GM10248 (cell line): ENCODE measurements around the gene POTEJ.
"Not testable (repeated sequence)": the region's sequence is repeated elsewhere in the genome, so short reads cannot be mapped to it uniquely, and the experiment has no call there.

ENCODE experiments used
- CTCF ChIA-PET: fragments of 300-600 bp; sonication (Branson Sonifier 250); formaldehyde crosslinking; extraction: SDS; loops from one replicate; lab custom pipeline; 2021; ENCODE audit warnings: antibody characterized with exemption; lab: Yijun Ruan, JAX
- POLR2A ChIA-PET: fragments of 350-650 bp; sonication (Branson Sonifier 250); formaldehyde crosslinking; extraction: SDS; loops from one replicate; lab custom pipeline; 2020; ENCODE audit warnings: antibody characterized with exemption; lab: Yijun Ruan, JAX
- DNase-seq: peaks from one replicate; pipeline ENCODE4 v3.0.0; 2012; ENCODE audit errors: extremely low spot score

POTEJ gene

GRCh38 chr2:130611140-130611539 lies at the start of gene POTEJ:
Gene POTEJ (plus strand): TSS chr2:130611440. CDS start chr2:130611533, 93 bp downstream.
- CTCF ChIA-PET, POLR2A ChIA-PET, DNase-seq: not testable (repeated sequence)

DNA sequence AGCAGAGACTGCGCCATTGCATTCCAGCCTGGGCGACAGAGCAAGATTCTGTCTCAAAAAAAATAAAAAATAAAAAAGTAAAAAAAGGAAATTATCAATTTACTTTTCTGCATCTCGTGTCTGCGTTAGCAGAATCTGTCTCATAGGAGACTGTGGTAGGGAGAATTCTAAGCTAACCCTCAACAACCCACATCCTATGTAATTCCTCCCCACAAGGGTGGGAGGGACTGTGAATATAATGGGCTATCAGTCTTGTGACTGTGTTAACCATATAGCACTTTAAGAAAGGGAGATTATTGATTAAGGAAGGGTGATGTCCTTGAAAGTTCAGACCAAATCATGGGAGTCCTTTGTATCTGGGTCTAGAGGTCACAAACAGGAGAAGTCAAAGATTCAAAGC lies 45.1 kb upstream of the POTEJ start:
- CTCF ChIA-PET, POLR2A ChIA-PET, DNase-seq: not testable (repeated sequence)

DNA sequence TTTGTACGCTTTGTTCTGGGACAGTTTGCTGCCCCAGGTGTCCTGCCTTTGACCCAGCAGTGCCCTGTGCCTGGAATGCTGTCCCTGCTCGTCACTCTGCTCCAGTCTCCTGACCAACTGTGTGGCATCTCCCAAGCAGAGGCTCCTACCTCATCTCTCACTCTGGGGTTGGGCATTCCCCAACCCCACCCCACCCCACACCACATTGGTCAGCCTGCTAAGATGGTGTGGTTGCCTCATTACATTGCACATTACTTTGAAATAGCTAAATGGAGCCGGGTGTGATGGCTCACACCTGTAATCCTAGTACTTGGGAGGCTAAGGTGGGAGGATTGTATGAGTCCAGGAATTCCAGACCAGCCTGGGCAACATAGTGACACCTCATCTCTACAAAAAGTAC lies 39.3 kb upstream of the POTEJ start:
- DNase-seq, CTCF ChIA-PET, POLR2A ChIA-PET: not testable (repeated sequence)

DNA sequence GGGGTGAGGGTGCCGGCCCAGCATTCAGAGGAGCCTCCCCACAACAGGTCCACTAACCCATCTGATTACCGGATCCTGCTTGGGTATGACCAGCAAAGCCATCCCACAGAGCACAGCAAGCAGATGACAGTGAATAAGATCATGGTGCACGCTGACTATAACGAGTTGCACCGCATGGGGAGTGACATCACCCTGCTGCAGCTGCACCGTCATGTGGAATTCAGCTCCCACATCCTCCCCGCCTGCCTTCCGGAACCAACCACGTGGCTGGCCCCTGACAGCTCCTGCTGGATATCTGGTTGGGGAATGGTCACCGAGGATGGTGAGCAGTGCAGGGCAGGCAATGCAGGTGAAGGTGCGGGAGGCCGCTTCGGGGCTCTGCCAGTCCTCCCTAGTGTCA lies 37.0 kb upstream of the POTEJ start:
- DNase-seq, POLR2A ChIA-PET, CTCF ChIA-PET: not testable (repeated sequence)

DNA sequence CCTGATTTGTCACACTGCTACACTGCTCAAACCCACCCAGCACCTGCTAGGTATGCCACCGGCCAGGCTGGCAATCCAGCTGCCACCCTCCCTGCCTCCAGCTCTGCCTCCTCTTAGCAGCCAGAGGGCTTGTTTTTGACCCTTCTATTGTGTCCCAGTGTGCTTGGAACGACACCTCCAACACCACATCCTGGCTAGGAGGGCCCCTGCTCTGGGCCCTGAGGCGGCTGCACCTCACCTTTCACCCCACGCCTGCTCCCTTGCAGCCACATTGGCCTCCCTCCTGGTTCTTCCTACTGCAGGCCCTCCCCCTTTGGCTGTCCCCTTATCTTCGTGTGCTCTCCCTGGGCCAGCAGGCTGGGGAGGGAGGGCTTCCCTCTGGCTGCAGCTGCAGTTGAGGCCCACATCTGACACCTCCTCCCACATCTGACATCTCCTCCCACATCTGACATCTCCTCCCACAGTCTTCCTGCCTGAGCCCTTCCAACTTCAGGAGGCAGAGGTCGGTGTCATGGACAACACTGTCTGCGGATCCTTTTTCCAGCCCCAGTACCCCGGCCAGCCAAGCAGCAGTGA lies 34.9 kb upstream of the POTEJ start:
- CTCF ChIA-PET, DNase-seq: not testable (repeated sequence)

GRCh38 chr2:130577559-130577958 lies 33.7 kb upstream of the POTEJ start:
- CTCF ChIA-PET, POLR2A ChIA-PET, DNase-seq: not testable (repeated sequence)

More for the DNA sequence above, 34.9 kb upstream of the POTEJ start:
- POLR2A ChIA-PET = not testable (repeated sequence)

DNA sequence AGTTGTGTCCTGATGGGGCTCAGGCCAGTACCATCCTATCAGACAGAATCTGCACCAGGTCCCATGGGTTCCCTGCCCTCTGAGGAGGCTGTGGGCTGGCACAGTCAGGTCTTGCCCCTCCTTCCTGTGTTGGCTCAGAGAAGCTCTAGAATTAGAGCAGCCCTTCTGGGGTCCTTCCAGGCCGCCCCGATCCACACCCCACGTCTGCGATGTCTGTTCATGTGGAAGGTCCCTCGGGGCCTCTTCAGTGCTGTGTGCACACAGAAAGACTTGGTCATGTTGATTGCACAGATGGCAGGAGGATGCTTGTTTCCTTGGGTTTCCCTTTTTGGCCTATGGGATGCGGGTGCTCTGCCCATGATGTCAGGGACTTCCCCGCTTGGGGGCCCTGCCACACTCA lies 32.1 kb upstream of the POTEJ start:
- POLR2A ChIA-PET, CTCF ChIA-PET, DNase-seq: not testable (repeated sequence)

DNA sequence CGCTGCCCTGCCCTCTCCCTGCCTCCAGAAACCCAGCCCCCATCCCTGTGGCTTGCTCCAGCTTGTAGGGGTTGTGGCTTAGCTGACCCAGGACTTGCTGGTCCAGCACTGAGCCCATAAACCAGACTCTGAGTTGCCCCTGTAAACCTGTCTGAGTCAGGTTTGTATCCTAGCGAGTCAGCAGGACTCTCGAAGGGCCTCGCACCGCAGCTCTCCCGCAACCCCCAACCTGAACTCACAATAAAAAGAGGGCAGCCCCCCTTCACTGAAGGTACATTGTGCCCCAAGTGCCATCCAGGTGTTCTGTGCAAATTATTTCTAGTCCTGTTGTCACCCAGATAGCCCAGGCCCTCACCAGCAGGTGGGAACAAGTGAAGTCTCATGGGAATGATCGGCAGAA lies 29.7 kb upstream of the POTEJ start:
- DNase-seq, POLR2A ChIA-PET, CTCF ChIA-PET: not testable (repeated sequence)

DNA sequence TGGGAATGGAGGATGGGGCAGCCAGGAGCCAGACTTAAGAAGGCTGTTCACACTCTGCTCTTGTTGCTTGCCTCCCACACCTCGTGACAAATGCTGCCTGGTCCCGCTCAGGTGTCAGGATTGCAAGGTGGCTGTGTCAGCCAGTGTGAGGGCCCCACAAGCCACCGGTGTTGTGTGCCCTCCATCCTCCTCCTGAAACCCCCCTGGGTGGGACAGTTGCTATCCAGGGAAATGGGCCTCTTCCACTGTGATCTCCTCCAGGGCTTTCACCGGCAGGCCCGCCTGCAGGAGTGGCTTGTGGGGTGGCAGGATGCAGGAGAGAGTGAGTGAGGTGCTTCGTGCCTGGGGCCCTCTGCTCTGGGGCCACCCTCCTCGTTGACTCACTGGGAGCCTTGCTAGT lies 28.3 kb upstream of the POTEJ start:
- CTCF ChIA-PET, DNase-seq, POLR2A ChIA-PET: not testable (repeated sequence)

GRCh38 chr2:130583582-130583981 lies 27.7 kb upstream of the POTEJ start:
- CTCF ChIA-PET, DNase-seq, POLR2A ChIA-PET: not testable (repeated sequence)

- POLR2A ChIA-PET, CTCF ChIA-PET, DNase-seq: not testable (repeated sequence)
These were observed 26.5 kb upstream of the POTEJ start for GRCh38 chr2:130584726-130585125.

DNA sequence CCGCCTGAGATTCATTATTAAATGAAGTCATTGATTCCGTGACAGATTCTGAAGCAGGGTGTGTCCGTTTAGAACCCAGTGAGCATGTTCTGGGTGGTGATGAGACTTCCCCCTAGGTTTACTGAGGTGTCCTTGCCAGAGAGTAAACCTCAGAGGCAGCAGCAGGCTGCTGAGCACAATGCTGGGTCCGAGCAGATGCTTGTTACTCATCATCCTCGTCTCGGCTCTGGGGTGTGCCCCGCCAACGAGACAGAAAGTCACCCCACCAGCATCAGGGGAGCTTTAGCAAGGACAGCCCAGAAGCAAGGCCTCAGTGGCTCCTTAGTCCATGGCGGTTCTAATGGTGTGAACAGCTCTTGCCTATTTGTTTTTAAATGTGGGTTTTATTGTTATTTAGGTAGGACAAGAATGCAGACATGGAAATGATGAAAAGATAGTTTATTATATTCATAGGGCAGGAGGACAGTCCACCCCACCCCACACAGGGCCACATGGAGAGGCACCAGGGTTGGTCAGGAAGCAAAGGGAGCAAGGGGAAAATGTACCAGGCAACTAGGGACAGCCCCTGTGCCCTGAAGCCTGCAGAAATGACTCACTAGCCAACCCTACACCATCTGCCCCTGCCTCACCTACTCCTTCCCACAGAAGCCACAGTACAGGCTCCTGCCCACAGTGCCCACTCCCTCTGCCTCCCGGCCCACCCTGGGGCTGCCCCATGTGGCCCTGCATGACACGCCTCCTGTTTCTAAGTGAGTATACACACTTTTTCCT lies 22.4 kb upstream of the POTEJ start:
- DNase-seq, CTCF ChIA-PET, POLR2A ChIA-PET: not testable (repeated sequence)

DNA sequence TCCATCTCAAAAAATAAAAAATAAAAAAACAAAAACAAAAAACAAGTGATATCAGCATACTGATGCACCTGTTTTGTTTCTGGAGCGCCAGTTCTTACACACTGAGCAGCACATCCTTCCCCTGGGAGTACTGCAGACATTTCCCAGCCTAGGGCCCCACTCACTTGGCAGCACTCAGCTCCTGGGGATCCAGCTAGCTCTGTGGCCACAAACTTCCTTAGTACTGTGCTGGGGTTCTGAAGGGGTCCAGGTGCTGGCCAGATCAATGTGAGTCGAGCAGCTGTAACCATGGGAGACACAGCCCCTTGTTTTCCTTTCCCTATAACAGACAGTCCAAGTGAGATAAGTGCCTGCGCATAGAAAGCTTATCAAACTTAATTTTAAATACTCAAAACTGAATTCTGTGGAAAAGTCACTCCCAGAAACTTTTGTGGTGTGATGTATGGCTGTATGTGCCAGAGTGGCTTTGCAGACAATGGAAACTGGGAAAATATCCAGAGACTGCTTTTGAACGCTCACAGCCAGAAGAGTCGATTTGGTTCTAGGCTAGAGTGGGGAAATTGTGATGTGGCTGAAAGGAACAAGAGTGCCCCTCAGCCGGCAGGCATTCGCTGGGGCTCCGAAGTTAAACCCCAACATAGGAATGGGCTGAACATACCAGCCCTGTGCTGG lies 20.9 kb upstream of the POTEJ start:
- POLR2A ChIA-PET, DNase-seq, CTCF ChIA-PET: not testable (repeated sequence)

- POLR2A ChIA-PET, CTCF ChIA-PET, DNase-seq: not testable (repeated sequence)
These were observed 20.3 kb upstream of the POTEJ start for GRCh38 chr2:130590842-130591359.

DNA sequence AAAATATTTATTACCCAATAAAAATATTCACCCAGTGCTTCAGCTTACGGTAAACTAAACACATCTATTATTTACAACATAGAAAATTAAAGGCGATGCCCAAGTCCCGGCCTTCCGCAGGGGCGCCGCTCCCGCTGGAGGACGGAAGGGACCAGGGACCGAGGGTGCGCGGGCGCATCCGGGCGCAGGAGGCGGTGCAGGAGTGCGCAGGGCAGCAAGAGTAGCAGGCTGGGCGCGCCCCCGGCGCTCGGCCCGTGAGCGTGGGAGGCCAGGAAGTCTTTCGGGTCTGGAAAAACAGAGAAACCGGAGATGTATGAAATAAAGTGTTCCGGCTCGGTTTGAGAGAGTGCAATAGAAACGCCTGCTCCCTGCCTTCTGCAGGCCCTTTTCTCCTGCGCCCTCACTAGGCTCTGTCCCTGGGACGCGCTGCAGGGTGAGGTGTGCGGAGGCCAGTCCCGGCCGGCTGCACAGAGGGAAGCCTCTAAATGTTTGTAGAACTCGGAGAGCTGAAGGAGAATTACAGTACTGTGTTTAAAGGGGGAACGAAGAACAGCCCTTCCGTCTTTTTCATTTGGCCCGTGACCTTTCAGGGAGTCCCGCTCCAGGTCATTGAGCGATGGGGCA lies 18.3 kb upstream of the POTEJ start:
- DNase-seq, CTCF ChIA-PET, POLR2A ChIA-PET: not testable (repeated sequence)

DNA sequence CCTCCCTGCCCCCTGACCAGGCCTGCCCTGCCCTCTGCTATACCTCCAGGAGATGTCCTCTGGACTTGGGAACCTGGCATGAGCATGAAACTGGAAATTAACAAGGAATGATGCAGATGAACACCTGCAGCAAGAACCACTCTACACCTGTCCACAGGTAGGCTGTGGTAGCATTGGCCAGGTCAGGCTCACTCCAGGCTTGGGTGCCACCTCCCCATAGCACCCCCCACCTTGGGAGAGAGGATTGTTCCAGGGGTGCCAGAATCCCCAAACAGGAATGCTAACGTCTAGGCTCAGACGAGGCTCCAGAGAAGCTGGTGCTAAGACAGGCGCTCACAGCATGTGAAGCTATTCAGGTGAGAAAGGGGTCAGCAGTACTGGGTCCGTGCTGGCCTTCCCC lies 17.2 kb upstream of the POTEJ start:
- POLR2A ChIA-PET, DNase-seq, CTCF ChIA-PET: not testable (repeated sequence)

GRCh38 chr2:130596757-130597156 lies 14.5 kb upstream of the POTEJ start:
- CTCF ChIA-PET, POLR2A ChIA-PET, DNase-seq: not testable (repeated sequence)

- DNase-seq, POLR2A ChIA-PET, CTCF ChIA-PET: not testable (repeated sequence)
These were observed 13.2 kb upstream of the POTEJ start for GRCh38 chr2:130597994-130598393.
